ENCODE measurements around the gene RBM18. TPM values are rescaled to one million over a fixed set of nuclear protein-coding genes. Genes with fewer than 3 reads are reported as not detected.
A peak's percentile ranks its signal among the peaks of the same experiment; 100 is the strongest.

RBM18 gene
- total RNA-seq, 1 experiment from 2014 or later = 19.2 TPM

GRCh38 chr9:122213102-122213588, 51.5 kb downstream of the RBM18 start:
- ATAC-seq (no peak), DNase-seq (ENCODE audit: low read depth, low spot score) (no peak)
- intact Hi-C loops (cut with micrococcal nuclease; ENCODE audit: unreplicated experiment) (no loop called here), in situ Hi-C loops (cut with HindIII; ENCODE audit: low pct_unique_long_range_greater_than_20kb, low sequenced_read_pairs) (no loop called here)
- H3K27me3 ChIP-seq (ENCODE audit: control insufficient read depth, insufficient read depth, low read length) = no peaks in the 10 kb centered on the region
- ChIA-PET POLR2A (no interaction called here), CTCF (no interaction called here)
- TF ChIP-seq POLR2AphosphoS5 (IDR thresholded peaks at IDR 0.05; ENCODE audit: low read depth, low read length) (no peak), TCF7L2 (IDR thresholded peaks at IDR 0.05; ENCODE audit: low read depth, low read length) (no peak), REST (IDR thresholded peaks at IDR 0.05; ENCODE audit: insufficient read depth in 1 of 2, low read depth in 2 of 2, low read length in 1 of 2) (no peak), SIN3A (IDR thresholded peaks at IDR 0.05; ENCODE audit: borderline replicate concordance, insufficient read depth, low read depth, low read length) (no peak), CTCF (IDR thresholded peaks at IDR 0.05) (no peak)
- H3K9me3 ChIP-seq (ENCODE audit: control insufficient read depth, insufficient read depth, low read depth, low read length) = no peaks in the 10 kb centered on the region
- no TSS peak for BruUV-seq (replicated peaks)
- H3K4me1 ChIP-seq (ENCODE audit: control insufficient read depth, insufficient read depth, low read length) = no peaks in the 10 kb centered on the region
- no peak overlapping the region for H3K27ac ChIP-seq (ENCODE audit: low read length)
- H3K4me3 ChIP-seq (ENCODE audit: low read depth in 2 of 2, low read length in 2 of 2) = peak overlapping the region; percentile 32 to 46
- H3K36me3 ChIP-seq (ENCODE audit: control insufficient read depth, insufficient read depth, low read length) = no peaks in the 10 kb centered on the region

DNA sequence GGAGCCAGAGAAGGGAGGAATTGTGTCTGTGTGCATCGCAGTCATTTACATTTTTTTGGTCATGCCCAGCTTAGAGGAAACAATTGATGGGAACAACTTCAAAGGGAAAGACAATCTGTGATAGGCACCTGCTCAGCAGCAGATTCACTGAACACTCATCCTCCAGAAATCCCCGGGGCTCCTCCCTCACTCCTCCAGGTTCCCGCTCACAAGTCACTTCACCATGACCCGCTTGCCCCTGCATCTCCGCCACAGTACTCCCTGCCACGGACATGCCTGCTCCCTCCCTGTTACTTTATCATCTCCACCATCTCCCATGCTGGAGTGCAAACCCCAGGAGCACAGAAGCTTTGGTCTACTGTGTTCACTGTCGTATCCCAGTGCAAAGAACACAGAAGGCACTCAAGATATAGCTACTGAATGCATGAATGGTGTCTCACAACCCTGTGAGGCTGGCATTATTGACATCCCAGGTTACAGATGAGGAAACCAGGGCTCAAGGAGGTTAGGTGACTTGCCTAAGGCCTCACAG, 52.1 kb downstream of the RBM18 start:
- H3K4me1 ChIP-seq (ENCODE audit: control insufficient read depth, insufficient read depth, low read length) = no peaks in the 10 kb centered on the region
- ATAC-seq = no peak
- no peaks in the 10 kb centered on the region for H3K36me3 ChIP-seq (ENCODE audit: control insufficient read depth, insufficient read depth, low read length)
- no peak overlapping the region for H3K27ac ChIP-seq (ENCODE audit: low read length)
- in situ Hi-C loops (cut with HindIII; ENCODE audit: low pct_unique_long_range_greater_than_20kb, low sequenced_read_pairs) = no loop called here
- BruUV-seq (replicated peaks) = no TSS peak
- no peaks in the 10 kb centered on the region for H3K9me3 ChIP-seq (ENCODE audit: control insufficient read depth, insufficient read depth, low read depth, low read length)
- POLR2A ChIA-PET = no interaction called here
- intact Hi-C loops (cut with micrococcal nuclease; ENCODE audit: unreplicated experiment) = no loop called here
- no peaks in the 10 kb centered on the region for H3K27me3 ChIP-seq (ENCODE audit: control insufficient read depth, insufficient read depth, low read length)
- no peak overlapping the region for H3K4me3 ChIP-seq (ENCODE audit: low read depth in 2 of 2, low read length in 2 of 2)
- TF ChIP-seq POLR2AphosphoS5 (IDR thresholded peaks at IDR 0.05; ENCODE audit: low read depth, low read length) (no peak), CTCF (IDR thresholded peaks at IDR 0.05) (no peak), REST (IDR thresholded peaks at IDR 0.05; ENCODE audit: insufficient read depth in 1 of 2, low read depth in 2 of 2, low read length in 1 of 2) (no peak), SIN3A (IDR thresholded peaks at IDR 0.05; ENCODE audit: borderline replicate concordance, insufficient read depth, low read depth, low read length) (no peak), TCF7L2 (IDR thresholded peaks at IDR 0.05; ENCODE audit: low read depth, low read length) (no peak)
- DNase-seq (ENCODE audit: low read depth, low spot score) = no peak
- CTCF ChIA-PET = no interaction called here

Measured in Panc1 (cell line).